Panc1 (cell line): ENCODE results near the gene TPGS1.

Experiments used
- CTCF ChIP-seq: fragments of 450-650 bp; IDR thresholded peaks from 2 replicates; pipeline ENCODE4 v1.5.1; 2017; ENCODE audit warnings: mild to moderate bottlenecking
- POLR2AphosphoS5 ChIP-seq: IDR thresholded peaks from 2 replicates; pipeline ENCODE4 v1.6.1; 2012; ENCODE audit warnings: mild to moderate bottlenecking, low read depth, low read length, moderate library complexity
- REST ChIP-seq, 2 experiments: IDR thresholded peaks; 2 replicates each; pipeline ENCODE4 v1.6.1; 2011 to 2012; ENCODE audit warnings: low read depth in 2 of 2, control low read depth in 1 of 2, low read length in 1 of 2, mild to moderate bottlenecking in 1 of 2, moderate library complexity in 1 of 2; ENCODE audit not compliant: insufficient read depth in 1 of 2
- SIN3A ChIP-seq: IDR thresholded peaks from 2 replicates; pipeline ENCODE4 v1.6.1; 2012; ENCODE audit warnings: low read depth, mild to moderate bottlenecking, low read length, moderate library complexity, borderline replicate concordance; ENCODE audit not compliant: insufficient read depth
- TCF7L2 ChIP-seq: IDR thresholded peaks from 2 replicates; pipeline ENCODE4 v1.6.1; 2011; ENCODE audit warnings: mild to moderate bottlenecking, low read depth, low read length, inconsistent platforms

- TF ChIP-seq CTCF (no peak; the same call in 1 of the 2 replicates), REST (IDR thresholded peaks at IDR 0.05; ENCODE audit: insufficient read depth in 1 of 2, low read depth in 2 of 2, low read length in 1 of 2) (no peak), SIN3A (no peak), POLR2AphosphoS5 (no peak), TCF7L2 (no peak)
These were observed 41.9 kb downstream of the TPGS1 start for GRCh38 chr19:548886-549830.
